Breast epithelium (tissue), 4 donors: ENCODE measurements around the gene PDS5A. TPM values are rescaled to one million over a fixed set of nuclear protein-coding genes. Genes with fewer than 3 reads are reported as not detected.
"Not testable (repeated sequence)": the region's sequence is repeated elsewhere in the genome, so short reads cannot be mapped to it uniquely, and the experiment has no call there.

Experiments used
- DNase-seq, 2 donors: peaks; one replicate each; pipeline ENCODE4 v3.0.0-alpha.2; 2019; ENCODE audit warnings: low spot score in 2 of 2
- H3K27ac ChIP-seq, 2 donors: fragments of 200-600 bp; sonication (generic) in 1 of 2; one replicate each; pipeline ENCODE4 v1.5.1; 2016 to 2019; ENCODE audit warnings: mild to moderate bottlenecking in 1 of 2
- H3K27me3 ChIP-seq, 2 donors: fragments of 200-600 bp; sonication (generic) in 1 of 2; one replicate each; pipeline versions ENCODE4 v1.5.1 to v1.6.0; 2017 to 2019; ENCODE audit warnings: control low read depth in 1 of 2, mild to moderate bottlenecking in 1 of 2
- H3K36me3 ChIP-seq: fragments of 200-600 bp; one replicate; pipeline ENCODE4 v1.5.1; 2019
- H3K4me1 ChIP-seq, 2 donors: fragments of 200-600 bp; sonication (generic); one replicate each; pipeline ENCODE4 v1.5.1; 2016 to 2019; ENCODE audit warnings: control low read depth in 1 of 2
- H3K4me3 ChIP-seq, 3 donors: fragments of 200-600 bp; sonication (generic); 1 replicate in 2 of 3; 2 replicates in 1 of 3; pipeline ENCODE4 v1.5.1; 2016 to 2019; ENCODE audit warnings: mild to moderate bottlenecking in 3 of 3, moderate library complexity in 2 of 3
- H3K9me3 ChIP-seq, 2 donors: fragments of 200-600 bp; sonication (generic) in 1 of 2; one replicate each; pipeline ENCODE4 v1.5.1; 2016 to 2019; ENCODE audit warnings: control low read depth in 1 of 2
- POLR2A ChIP-seq: fragments of 450-650 bp; IDR thresholded peaks from one replicate; pipeline ENCODE4 v1.6.1; 2016; ENCODE audit warnings: antibody characterized with exemption, mild to moderate bottlenecking, moderate library complexity
- POLR2AphosphoS5 ChIP-seq, 3 donors: sonication (generic); formaldehyde crosslinking; IDR thresholded peaks; one replicate each; pipeline ENCODE4 v1.6.1; 2017; ENCODE audit warnings: antibody characterized with exemption in 3 of 3
- intact Hi-C: fragments of 100-400 bp; cut with DNase I; formaldehyde crosslinking; loops from one replicate; pipeline ENCODE4 v1.15.1; 2023; ENCODE audit warnings: low total_unique reads
- total RNA-seq, 3 donors: library from RNA; depleted of rRNA; stranded (reverse); fragments of >200 nt; gene quantifications; one replicate each; pipeline ENCODE4 v1.1.0, GENCODE V29; 2016
- TF ChIP-seq, protein P1 (sequence below), 3 donors: fragments of 450-650 bp; IDR thresholded peaks; one replicate each; pipeline ENCODE4 v1.5.1; 2016 to 2017; ENCODE audit warnings: antibody characterized with exemption in 3 of 3, mild to moderate bottlenecking in 3 of 3, moderate library complexity in 3 of 3

PDS5A gene
- total RNA-seq, 3 donors from 2014 or later, result 69.9 to 106 (median 82.9) TPM

DNA sequence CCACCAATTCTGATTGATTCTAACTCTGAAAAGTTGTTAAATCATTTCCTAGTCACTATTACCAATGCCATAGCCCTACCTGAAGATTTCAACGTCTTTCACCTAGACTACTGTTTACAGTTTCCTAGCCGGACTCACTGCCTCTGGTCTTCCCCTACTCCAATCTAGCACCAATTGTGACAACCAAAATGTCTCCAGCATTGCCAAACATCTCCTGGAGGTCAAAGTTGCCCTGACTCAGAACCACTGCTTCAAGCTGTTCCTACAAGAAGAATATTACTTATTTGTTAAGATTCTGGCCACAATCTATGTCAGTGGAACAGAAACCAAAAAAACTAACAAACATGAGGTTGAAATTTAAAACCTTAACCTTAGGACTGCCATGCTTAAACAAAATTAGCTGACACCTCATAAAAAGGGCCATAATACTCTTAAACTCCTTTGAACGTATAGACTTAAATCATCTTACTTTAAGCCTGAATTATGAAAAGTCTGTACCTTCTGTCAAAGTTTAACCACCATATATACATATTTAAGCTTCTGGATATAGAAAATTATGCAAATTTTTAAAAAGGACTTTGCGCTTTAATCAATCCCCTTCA is 2.1 kb downstream of the PDS5A start:
- no peaks in the 10 kb centered on the region for H3K9me3 ChIP-seq
- DNase-seq, result no peak
- no peaks in the 10 kb centered on the region for H3K27me3 ChIP-seq
- no peak for TF ChIP-seq POLR2AphosphoS5 (IDR thresholded peaks at IDR 0.05)
- no peak for TF ChIP-seq POLR2A
- TF ChIP-seq, protein P1, sequence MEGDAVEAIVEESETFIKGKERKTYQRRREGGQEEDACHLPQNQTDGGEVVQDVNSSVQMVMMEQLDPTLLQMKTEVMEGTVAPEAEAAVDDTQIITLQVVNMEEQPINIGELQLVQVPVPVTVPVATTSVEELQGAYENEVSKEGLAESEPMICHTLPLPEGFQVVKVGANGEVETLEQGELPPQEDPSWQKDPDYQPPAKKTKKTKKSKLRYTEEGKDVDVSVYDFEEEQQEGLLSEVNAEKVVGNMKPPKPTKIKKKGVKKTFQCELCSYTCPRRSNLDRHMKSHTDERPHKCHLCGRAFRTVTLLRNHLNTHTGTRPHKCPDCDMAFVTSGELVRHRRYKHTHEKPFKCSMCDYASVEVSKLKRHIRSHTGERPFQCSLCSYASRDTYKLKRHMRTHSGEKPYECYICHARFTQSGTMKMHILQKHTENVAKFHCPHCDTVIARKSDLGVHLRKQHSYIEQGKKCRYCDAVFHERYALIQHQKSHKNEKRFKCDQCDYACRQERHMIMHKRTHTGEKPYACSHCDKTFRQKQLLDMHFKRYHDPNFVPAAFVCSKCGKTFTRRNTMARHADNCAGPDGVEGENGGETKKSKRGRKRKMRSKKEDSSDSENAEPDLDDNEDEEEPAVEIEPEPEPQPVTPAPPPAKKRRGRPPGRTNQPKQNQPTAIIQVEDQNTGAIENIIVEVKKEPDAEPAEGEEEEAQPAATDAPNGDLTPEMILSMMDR (IDR thresholded peaks at IDR 0.05), result no peak
- H3K4me3 ChIP-seq, result peak overlapping the region in 2 of 3 donors; percentile 96 to 97
- peak overlapping the region in 1 of 2 donors; percentile 94 for H3K27ac ChIP-seq
- H3K36me3 ChIP-seq, result no peaks in the 10 kb centered on the region
- intact Hi-C loops, result loop anchor here (10.0 kb wide), 2 partner anchors 281 to 511 kb away; partner anchors contain the start of gene UBE2K
- peaks cover 0 to 8% of the 10 kb centered on the region in 2 donors for H3K4me1 ChIP-seq

DNA sequence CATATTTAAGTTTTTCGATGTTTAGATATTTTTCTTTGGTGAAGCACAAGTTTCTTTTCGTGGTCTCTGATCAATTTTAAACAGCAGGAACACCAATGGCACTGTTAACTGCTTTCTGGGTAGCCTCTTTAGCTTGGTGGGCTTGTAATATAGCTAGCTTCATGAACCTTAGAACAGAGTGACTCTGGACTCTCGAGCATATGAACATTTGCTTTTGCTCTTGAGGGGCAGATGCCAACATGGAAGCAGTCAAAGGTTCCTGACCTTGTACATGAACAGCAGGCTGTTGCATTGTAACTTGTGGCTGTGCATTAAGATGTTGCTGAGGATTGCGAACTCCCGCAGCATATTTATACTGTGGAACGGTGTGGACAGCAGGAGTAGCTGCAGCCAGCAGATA is 4.7 kb downstream of the PDS5A start:
- DNase-seq, H3K27me3 ChIP-seq, H3K9me3 ChIP-seq, H3K27ac ChIP-seq, H3K4me3 ChIP-seq, H3K36me3 ChIP-seq, H3K4me1 ChIP-seq: not testable (repeated sequence)
- intact Hi-C loops, result loop anchor here (10.0 kb wide), 2 partner anchors 278 to 508 kb away; partner anchors contain the start of gene UBE2K

DNA sequence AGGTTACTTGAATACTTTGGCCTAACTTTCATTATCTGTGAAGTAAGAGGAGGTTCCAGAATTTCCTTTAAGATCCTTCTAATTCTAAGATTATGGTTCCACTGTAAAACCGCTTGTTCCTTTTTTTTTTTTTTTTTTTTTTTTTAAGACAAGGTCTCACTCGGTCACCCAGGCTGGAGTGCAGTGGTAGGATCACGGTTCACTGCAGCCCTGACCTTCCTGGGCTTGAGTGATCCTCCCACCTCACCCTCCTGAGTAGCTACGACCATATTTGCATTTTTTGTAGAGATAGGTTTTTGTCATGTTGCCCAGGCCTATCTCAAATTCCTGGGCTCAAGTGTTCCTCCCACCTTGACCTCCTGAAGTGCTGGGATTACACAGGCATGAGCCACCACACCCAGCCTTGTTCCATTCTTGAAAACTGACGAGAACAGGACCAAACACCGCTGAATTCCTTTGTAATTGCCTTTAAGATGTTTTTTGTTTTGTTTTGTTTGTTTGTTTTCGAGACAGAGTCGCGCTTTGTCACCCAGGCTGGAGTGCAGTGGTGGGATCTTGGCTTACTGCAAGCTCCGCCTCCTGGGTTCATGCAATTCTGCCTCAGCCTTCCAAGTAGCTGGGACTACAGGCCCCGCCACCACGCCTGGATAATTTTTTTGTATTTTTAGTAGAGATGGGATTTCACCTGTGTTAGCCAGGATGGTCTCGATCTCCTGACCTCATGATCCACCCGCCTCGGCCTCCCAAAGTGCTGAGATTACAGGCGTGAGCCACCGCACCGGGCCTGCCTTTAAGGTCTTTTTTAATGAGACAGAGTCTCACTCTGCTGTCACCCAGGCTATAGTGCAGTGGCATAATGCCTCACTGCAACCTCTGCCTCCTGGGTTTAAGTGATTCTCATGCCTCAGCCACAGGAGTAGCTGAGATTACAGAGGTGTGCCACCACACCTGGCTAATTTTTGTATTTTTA is 6.8 kb downstream of the PDS5A start:
- peak in 1 of 2 donors; percentile 0 for DNase-seq
- no peaks in the 10 kb centered on the region for H3K36me3 ChIP-seq
- TF ChIP-seq POLR2AphosphoS5 (IDR thresholded peaks at IDR 0.05), result no peak
- TF ChIP-seq POLR2A, result no peak
- TF ChIP-seq, protein P1 (IDR thresholded peaks at IDR 0.05), result no peak
- no peak overlapping the region for H3K4me3 ChIP-seq
- H3K4me1 ChIP-seq, result peaks cover 0 to 8% of the 10 kb centered on the region in 2 donors
- intact Hi-C loops, result loop anchor here (10.0 kb wide), 2 partner anchors 276 to 506 kb away; partner anchors contain the start of gene UBE2K
- no peaks in the 10 kb centered on the region for H3K27me3 ChIP-seq
- H3K27ac ChIP-seq, result no peak overlapping the region
- no peaks in the 10 kb centered on the region for H3K9me3 ChIP-seq

DNA sequence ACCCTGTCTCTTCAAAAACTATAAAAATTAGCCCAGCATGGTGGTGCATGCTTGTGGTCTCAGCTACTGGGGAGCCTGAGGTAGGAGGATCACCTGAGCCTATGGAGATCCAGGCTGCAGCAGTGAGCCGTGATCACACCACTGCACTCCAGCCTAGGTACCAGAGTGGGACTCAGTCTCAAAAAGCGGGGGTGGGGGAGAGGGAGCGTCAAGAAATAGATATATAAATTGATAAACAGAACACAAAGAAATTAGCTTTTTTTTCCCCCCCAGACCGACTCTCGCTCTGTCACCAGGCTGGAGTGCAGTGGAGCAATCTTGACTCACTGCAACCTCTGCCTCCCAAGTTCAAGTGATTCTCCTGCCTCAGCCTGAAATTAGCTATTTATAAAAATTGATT is 14.1 kb downstream of the PDS5A start:
- no peaks in the 10 kb centered on the region for H3K4me1 ChIP-seq
- H3K36me3 ChIP-seq, result no peaks in the 10 kb centered on the region
- DNase-seq, result no peak
- H3K4me3 ChIP-seq, result no peak overlapping the region
- H3K27me3 ChIP-seq, result no peaks in the 10 kb centered on the region
- H3K9me3 ChIP-seq, result no peaks in the 10 kb centered on the region
- H3K27ac ChIP-seq, result no peak overlapping the region
- intact Hi-C loops, result no loop called here
- TF ChIP-seq POLR2AphosphoS5 (IDR thresholded peaks at IDR 0.05), result no peak
- TF ChIP-seq, protein P1 (IDR thresholded peaks at IDR 0.05), result no peak
- no peak for TF ChIP-seq POLR2A

DNA sequence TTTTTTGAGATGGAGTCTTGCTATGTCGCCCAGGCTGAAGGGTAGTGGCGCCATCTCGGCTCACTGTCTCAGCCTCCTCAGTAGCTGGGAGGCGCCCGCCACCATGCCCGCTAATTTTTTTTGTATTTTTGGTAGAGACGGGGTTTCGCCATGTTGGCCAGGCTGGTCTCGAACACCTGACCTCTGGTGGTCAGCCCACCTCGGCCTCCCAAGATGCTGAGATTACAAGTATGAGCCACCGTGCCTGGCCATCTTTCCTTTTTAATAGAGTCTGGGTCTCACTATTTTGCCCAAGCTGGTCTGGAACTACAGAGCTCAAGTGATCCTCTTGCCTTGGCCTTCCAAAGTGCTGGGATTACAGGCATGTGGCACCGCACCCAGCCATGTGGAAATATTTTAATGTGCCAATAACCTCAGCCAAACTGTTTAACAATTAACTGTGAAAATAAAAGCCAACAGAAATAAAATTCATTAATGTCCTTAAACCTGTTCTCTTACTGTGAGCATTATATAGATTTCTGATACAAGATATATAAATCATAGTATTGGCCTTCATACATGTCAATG is 16.3 kb downstream of the PDS5A start:
- DNase-seq, result no peak
- Histone ChIP-seq H3K4me1 (no peaks in the 10 kb centered on the region), H3K27ac (no peak overlapping the region), H3K36me3 (no peaks in the 10 kb centered on the region), H3K9me3 (no peaks in the 10 kb centered on the region), H3K4me3 (no peak overlapping the region), H3K27me3 (no peaks in the 10 kb centered on the region)
- TF ChIP-seq POLR2AphosphoS5 (IDR thresholded peaks at IDR 0.05) (no peak), POLR2A (no peak)
- TF ChIP-seq, protein P1 (IDR thresholded peaks at IDR 0.05), result no peak
- intact Hi-C loops, result no loop called here
